SK-N-SH (cell line): ENCODE measurements around the gene CSRNP3. TPM values are rescaled to one million over a fixed set of nuclear protein-coding genes. Genes with fewer than 3 reads are reported as not detected.

Experiments
- CTCF ChIA-PET: fragments of 300-600, 350-600 bp; formaldehyde crosslinking; extraction: SDS; loops from one replicate; lab custom pipeline; 2021; lab: Yijun Ruan, JAX
- POLR2A ChIA-PET: fragments of 350-600 bp; sonication (Branson Sonifier 250); formaldehyde crosslinking; extraction: SDS; loops from one replicate; lab custom pipeline; 2020; ENCODE audit warnings: antibody characterized with exemption, inconsistent platforms; lab: Yijun Ruan, JAX
- DNase-seq: peaks from one replicate; pipeline ENCODE4 v3.0.0; 2012
- H2AFZ ChIP-seq: fragments of 200-600 bp; sonication (generic); 2 replicates; pipeline ENCODE4 v1.8.1; 2016; ENCODE audit warnings: antibody characterized with exemption, mild to moderate bottlenecking, low read depth
- H3F3A ChIP-seq: fragments of 200-600 bp; sonication (generic); replicated peaks from 2 replicates; pipeline ENCODE3; 2016; ENCODE audit warnings: antibody characterized with exemption, mild to moderate bottlenecking; ENCODE audit not compliant: insufficient read depth
- H3K27ac ChIP-seq, 2 experiments: fragments of 200-500 bp in 1 of 2; fragments of 200-600 bp in 1 of 2; sonication (Bioruptor generic) in 1 of 2; sonication (generic), shearing (Covaris generic) in 1 of 2; 2 replicates each; pipeline versions ENCODE4 v1.5.1 to v1.6.1; 2014 to 2016; ENCODE audit warnings: low read depth in 2 of 2, inconsistent platforms in 1 of 2, low read length in 1 of 2, mild to moderate bottlenecking in 1 of 2, mixed read lengths in 1 of 2
- H3K27me3 ChIP-seq: fragments of 200-600 bp; sonication (generic), shearing (Covaris generic); 2 replicates; pipeline ENCODE4 v1.6.1; 2016; ENCODE audit warnings: mixed run types; ENCODE audit not compliant: insufficient read depth
- H3K36me3 ChIP-seq, 2 experiments: fragments of 200-500 bp in 1 of 2; fragments of 200-600 bp in 1 of 2; sonication (Bioruptor generic) in 1 of 2; sonication (generic) in 1 of 2; replicated peaks in 1 of 2; 2 replicates each; pipeline versions ENCODE3 to v1.5.1; 2014 to 2016; ENCODE audit warnings: low read length in 1 of 2, mild to moderate bottlenecking in 1 of 2; ENCODE audit not compliant: insufficient read depth in 2 of 2, control insufficient read depth in 1 of 2
- H3K4me1 ChIP-seq, 2 experiments: fragments of 200-500 bp in 1 of 2; fragments of 200-600 bp in 1 of 2; sonication (Bioruptor generic) in 1 of 2; sonication (generic), shearing (Covaris generic) in 1 of 2; 2 replicates each; pipeline versions ENCODE4 v1.5.1 to v1.6.1; 2014 to 2016; ENCODE audit warnings: low read depth in 1 of 2, low read length in 1 of 2, mixed run types in 1 of 2; ENCODE audit not compliant: insufficient read depth in 2 of 2, control insufficient read depth in 1 of 2
- H3K4me2 ChIP-seq: fragments of 200-600 bp; sonication (generic), shearing (Covaris generic); 2 replicates; pipeline ENCODE4 v1.6.1; 2017; ENCODE audit warnings: mixed run types
- H3K4me3 ChIP-seq, 2 experiments: fragments of 200-500 bp in 1 of 2; fragments of 200-600 bp in 1 of 2; sonication (Bioruptor generic) in 1 of 2; sonication (generic), shearing (Covaris generic) in 1 of 2; 2 replicates each; pipeline versions ENCODE4 v1.5.1 to v1.8.1; 2014 to 2016; ENCODE audit warnings: low read depth in 2 of 2, inconsistent platforms in 1 of 2, low read length in 1 of 2, mild to moderate bottlenecking in 1 of 2, mixed read lengths in 1 of 2, moderate library complexity in 1 of 2
- H3K79me2 ChIP-seq: fragments of 200-600 bp; sonication (generic); 2 replicates; pipeline ENCODE4 v1.8.1; 2017; ENCODE audit warnings: mild to moderate bottlenecking; ENCODE audit not compliant: insufficient read depth
- H3K9ac ChIP-seq: fragments of 200-600 bp; sonication (generic); 2 replicates; pipeline ENCODE4 v1.6.1; 2017; ENCODE audit warnings: mixed run types
- H3K9me2 ChIP-seq: fragments of 200-600 bp; sonication (generic); 2 replicates; pipeline ENCODE4 v1.6.1; 2017; ENCODE audit warnings: mixed run types
- H3K9me3 ChIP-seq: fragments of 200-600 bp; sonication (generic); 2 replicates; pipeline ENCODE4 v1.6.1; 2017; ENCODE audit warnings: mixed run types, mild to moderate bottlenecking, moderate library complexity
- H4K20me1 ChIP-seq: fragments of 200-600 bp; sonication (generic); 2 replicates; pipeline ENCODE4 v1.6.1; 2017; ENCODE audit warnings: mild to moderate bottlenecking, mixed run types; ENCODE audit not compliant: insufficient read depth
- ELF1 ChIP-seq: IDR thresholded peaks from 2 replicates; pipeline ENCODE4 v1.4.0; 2012
- EP300 ChIP-seq, 2 experiments: IDR thresholded peaks; 2 replicates each; pipeline versions ENCODE4 v1.4.0 to v1.6.1; 2012; ENCODE audit warnings: borderline replicate concordance in 1 of 2, low read depth in 1 of 2, low read length in 1 of 2
- EZH2phosphoT487 ChIP-seq: fragments of 200-600 bp; sonication (generic); IDR thresholded peaks from 2 replicates; pipeline ENCODE4 v1.6.1; 2017; ENCODE audit warnings: low read depth, mixed run types, mild to moderate bottlenecking, antibody characterized with exemption, moderate library complexity, borderline replicate concordance
- FOXJ3 ChIP-seq: sonication (generic); formaldehyde crosslinking; IDR thresholded peaks from 2 replicates; pipeline ENCODE4 v1.5.1; 2020; ENCODE audit warnings: mild to moderate bottlenecking, missing genetic modification reagents
- GABPA ChIP-seq: IDR thresholded peaks from 2 replicates; pipeline ENCODE4 v1.4.0; 2012; ENCODE audit warnings: low read depth, mild to moderate bottlenecking
- JUND ChIP-seq: IDR thresholded peaks from 2 replicates; pipeline ENCODE4 v1.4.0; 2012
- MEF2A ChIP-seq: IDR thresholded peaks from 2 replicates; pipeline ENCODE4 v1.4.0; 2012; ENCODE audit warnings: low read depth, borderline replicate concordance
- POLR2AphosphoS5 ChIP-seq: IDR thresholded peaks from 2 replicates; pipeline ENCODE4 v1.6.1; 2012; ENCODE audit warnings: low read depth, low read length
- RFX5 ChIP-seq: IDR thresholded peaks from 2 replicates; pipeline ENCODE4 v1.6.1; 2012; ENCODE audit warnings: mild to moderate bottlenecking, improper control_type of control experiment, low read length
- RXRA ChIP-seq: IDR thresholded peaks from 2 replicates; pipeline ENCODE4 v1.4.0; 2012; ENCODE audit warnings: low read depth, mild to moderate bottlenecking, borderline replicate concordance
- SIN3A ChIP-seq: IDR thresholded peaks from 2 replicates; pipeline ENCODE4 v1.6.1; 2012; ENCODE audit warnings: low read depth, mild to moderate bottlenecking, low read length, moderate library complexity, borderline replicate concordance
- WGBS: methylation state at CpG from one replicate; pipeline ENCODE4 v1.1.6; 2017; ENCODE audit warnings: low lambda C conversion rate; 5-methylcytosine and 5-hydroxymethylcytosine counted together
- polyA plus RNA-seq, 3 experiments: library from polyadenylated mRNA; depleted of rRNA; stranded (reverse); fragments of >200 nt; gene quantifications; 2 replicates each; pipeline ENCODE4 v1.2.3, GENCODE V29; 2012
- TF ChIP-seq, protein P1 (sequence below): IDR thresholded peaks from 2 replicates; pipeline ENCODE4 v1.4.0; 2012; ENCODE audit warnings: low read depth
- TF ChIP-seq, protein P2 (sequence below): fragments of 150-350 bp; IDR thresholded peaks from 2 replicates; pipeline ENCODE4 v1.6.1; 2016; ENCODE audit warnings: mild to moderate bottlenecking, low read depth, low read length

CSRNP3 gene
- polyA plus RNA-seq, 1 of the 3 experiments (the other 2 are of a cell fraction) = 1.0 TPM

DNA sequence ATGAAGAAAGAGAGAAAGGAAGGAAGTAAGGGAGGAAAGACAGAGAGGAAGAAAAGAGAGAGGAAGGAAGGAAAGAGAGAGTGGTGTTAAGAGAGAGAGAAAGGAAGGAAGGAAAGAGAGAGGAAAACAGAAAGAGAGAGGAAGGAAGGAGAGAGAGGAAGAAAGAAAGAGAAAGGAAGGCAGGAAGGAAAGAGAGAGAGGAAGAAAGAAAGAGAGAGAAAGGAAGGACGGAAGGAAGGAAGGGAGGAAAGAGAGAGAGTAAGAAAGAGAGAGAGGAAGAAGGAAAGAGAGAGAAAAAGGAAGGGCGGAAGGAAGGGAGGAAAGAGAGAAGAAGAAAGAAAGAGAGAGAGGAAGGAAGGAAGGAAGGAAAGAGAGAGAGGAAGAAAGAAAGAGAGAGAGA lies 197.1 kb downstream of the CSRNP3 start:
- CTCF ChIA-PET = interaction anchor here (1.0 kb wide), 1 partner anchor 334 kb away, joined by 3 read pairs; no protein-coding TSS in a partner anchor
- Histone ChIP-seq H3K79me2 (no peaks in the 10 kb centered on the region), H3K4me1 (no peaks in the 10 kb centered on the region; a peak in 1 of 4 replicates), H3K4me2 (no peak overlapping the region), H3K27ac (no peak overlapping the region), H3F3A (no peaks in the 10 kb centered on the region), H3K9me2 (no peaks in the 10 kb centered on the region), H3K27me3 (no peaks in the 10 kb centered on the region), H3K36me3 (peaks cover 4 to 15% of the 10 kb centered on the region in 2 experiments), H4K20me1 (no peaks in the 10 kb centered on the region), H3K9me3 (no peaks in the 10 kb centered on the region), H2AFZ (no peak overlapping the region), H3K9ac (no peak overlapping the region), H3K4me3 (no peak overlapping the region)
- no peak for DNase-seq
- 85% methylated on average over 2 of the region's 2 CpGs for WGBS
- TF ChIP-seq, protein P1, sequence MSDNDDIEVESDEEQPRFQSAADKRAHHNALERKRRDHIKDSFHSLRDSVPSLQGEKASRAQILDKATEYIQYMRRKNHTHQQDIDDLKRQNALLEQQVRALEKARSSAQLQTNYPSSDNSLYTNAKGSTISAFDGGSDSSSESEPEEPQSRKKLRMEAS = no peak
- TF ChIP-seq FOXJ3 (CRISPR knock-in tag) (no peak), POLR2AphosphoS5 (no peak), RXRA (no peak)
- POLR2A ChIA-PET = no interaction called here

GRCh38 chr2:165667375-165667774 lies 197.9 kb downstream of the CSRNP3 start:
- WGBS = 49% methylated on average over 2 of the region's 2 CpGs
- H3K9me3 ChIP-seq = no peaks in the 10 kb centered on the region
- H3K27ac ChIP-seq = no peak overlapping the region; a peak in 1 of 4 replicates
- no peaks in the 10 kb centered on the region for H3K9me2 ChIP-seq
- H3K36me3 ChIP-seq = peaks cover 9 to 14% of the 10 kb centered on the region in 2 experiments
- H3K4me3 ChIP-seq = no peak overlapping the region
- ChIA-PET CTCF (interaction anchor here (1.0 kb wide), 2 partner anchors 34 to 335 kb away, joined by 3 read pairs; no protein-coding TSS in a partner anchor), POLR2A (no interaction called here)
- H3K4me2 ChIP-seq = no peak overlapping the region
- TF ChIP-seq, protein P2, sequence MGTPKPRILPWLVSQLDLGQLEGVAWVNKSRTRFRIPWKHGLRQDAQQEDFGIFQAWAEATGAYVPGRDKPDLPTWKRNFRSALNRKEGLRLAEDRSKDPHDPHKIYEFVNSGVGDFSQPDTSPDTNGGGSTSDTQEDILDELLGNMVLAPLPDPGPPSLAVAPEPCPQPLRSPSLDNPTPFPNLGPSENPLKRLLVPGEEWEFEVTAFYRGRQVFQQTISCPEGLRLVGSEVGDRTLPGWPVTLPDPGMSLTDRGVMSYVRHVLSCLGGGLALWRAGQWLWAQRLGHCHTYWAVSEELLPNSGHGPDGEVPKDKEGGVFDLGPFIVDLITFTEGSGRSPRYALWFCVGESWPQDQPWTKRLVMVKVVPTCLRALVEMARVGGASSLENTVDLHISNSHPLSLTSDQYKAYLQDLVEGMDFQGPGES = no peak
- TF ChIP-seq JUND = no peak
- no peak for TF ChIP-seq MEF2A
- TF ChIP-seq EP300 (IDR thresholded peaks at IDR 0.05; ENCODE audit: borderline replicate concordance in 1 of 2, low read depth in 1 of 2, low read length in 1 of 2) = no peak
- TF ChIP-seq EZH2phosphoT487 = no peak
- TF ChIP-seq SIN3A = no peak
- no peak for TF ChIP-seq ELF1
- no peak for TF ChIP-seq RXRA
- TF ChIP-seq GABPA = no peak
- no peak for TF ChIP-seq FOXJ3 (CRISPR knock-in tag)
- no peak for TF ChIP-seq RFX5
- TF ChIP-seq, all 33 proteins: peak for 0
- Histone ChIP-seq H2AFZ (no peak overlapping the region), H4K20me1 (no peaks in the 10 kb centered on the region), H3K27me3 (no peaks in the 10 kb centered on the region), H3K79me2 (no peaks in the 10 kb centered on the region), H3F3A (no peaks in the 10 kb centered on the region), H3K9ac (no peak overlapping the region), H3K4me1 (no peaks in the 10 kb centered on the region; a peak in 1 of 4 replicates)
- DNase-seq = no peak
